RPMI8226 (cell line): ENCODE results near the gene CTAGE9.
"Not testable (repeated sequence)": the region's sequence is repeated elsewhere in the genome, so short reads cannot be mapped to it uniquely, and the experiment has no call there.

Experiments
- DNase-seq: peaks from one replicate; pipeline ENCODE4 v3.0.0-alpha.2; 2015

CTAGE9 gene, protein sequence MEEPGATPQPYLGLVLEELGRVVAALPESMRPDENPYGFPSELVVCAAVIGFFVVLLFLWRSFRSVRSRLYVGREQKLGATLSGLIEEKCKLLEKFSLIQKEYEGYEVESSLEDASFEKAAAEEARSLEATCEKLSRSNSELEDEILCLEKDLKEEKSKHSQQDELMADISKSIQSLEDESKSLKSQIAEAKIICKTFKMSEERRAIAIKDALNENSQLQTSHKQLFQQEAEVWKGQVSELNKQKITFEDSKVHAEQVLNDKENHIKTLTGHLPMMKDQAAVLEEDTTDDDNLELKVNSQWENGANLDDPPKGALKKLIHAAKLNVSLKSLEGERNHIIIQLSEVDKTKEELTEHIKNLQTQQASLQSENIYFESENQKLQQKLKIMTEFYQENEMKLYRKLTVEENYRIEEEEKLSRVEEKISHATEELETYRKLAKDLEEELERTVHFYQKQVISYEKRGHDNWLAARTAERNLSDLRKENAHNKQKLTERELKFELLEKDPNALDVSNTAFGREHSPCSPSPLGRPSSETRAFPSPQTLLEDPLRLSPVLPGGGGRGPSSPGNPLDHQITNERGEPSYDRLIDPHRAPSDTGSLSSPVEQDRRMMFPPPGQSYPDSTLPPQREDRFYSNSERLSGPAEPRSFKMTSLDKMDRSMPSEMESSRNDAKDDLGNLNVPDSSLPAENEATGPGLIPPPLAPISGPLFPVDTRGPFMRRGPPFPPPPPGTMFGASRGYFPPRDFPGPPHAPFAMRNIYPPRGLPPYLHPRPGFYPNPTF

DNA sequence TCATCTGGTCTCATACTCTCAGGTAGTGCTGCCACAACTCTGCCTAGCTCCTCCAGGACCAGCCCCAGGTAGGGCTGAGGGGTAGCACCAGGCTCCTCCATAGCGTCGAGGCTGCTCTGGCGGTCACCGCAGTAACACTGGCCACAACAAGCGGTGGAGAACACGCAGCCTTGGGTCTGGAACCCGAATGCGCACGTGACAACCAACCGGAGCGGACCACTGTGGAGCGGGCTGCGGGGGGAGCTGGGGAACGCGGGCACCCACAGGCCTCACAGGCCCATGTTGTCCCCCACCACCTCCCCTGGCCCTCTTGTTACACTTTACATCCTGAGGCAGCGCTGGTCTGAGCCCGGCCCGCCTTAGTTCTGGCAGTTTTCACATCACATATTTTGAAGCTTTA is at the start of gene CTAGE9:
TSS of gene CTAGE9 (minus strand) at position 101 of the 400 bp plus-strand sequence. CDS start at position 101, 0 bp downstream.
- not testable (repeated sequence) for DNase-seq

DNA sequence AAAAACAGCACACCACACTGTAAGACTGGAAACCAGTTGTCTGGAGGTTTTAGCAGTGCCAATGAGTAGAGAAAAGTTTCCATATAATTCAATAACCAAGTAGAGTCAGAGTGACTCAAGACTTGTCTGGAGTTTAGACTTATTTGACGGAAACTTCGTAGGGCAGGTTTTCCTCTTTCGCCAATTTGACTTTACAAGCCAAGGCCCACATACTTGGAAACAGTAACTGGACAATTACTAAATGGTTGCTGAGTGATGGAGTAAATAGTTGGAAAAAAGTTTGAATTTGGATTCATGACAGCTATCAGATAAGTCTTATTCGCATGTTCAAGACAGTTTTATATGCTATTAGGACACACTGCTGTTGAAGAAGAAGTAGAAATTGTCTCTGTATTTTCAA is 48.1 kb upstream of the CTAGE9 start:
- DNase-seq, result no peak

DNA sequence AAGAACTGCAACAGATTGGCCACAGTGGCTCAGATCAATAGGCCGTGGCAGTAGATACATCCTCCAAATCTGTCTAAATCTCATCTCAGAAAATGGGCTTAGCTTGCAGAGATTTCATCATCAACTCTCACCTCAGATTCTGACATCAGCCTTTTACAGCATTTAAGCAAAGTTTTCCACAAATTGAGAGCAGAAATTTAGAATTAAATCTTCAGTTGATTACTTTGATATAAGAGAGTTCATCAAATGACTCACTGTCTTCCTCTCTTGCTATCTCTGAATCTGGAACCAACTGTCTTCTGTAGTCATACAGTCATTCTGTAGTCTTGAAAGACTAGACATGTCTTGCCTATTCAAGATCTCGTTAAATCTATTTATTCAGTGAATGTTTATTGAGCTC is 45.2 kb upstream of the CTAGE9 start:
- DNase-seq, result no peak

DNA sequence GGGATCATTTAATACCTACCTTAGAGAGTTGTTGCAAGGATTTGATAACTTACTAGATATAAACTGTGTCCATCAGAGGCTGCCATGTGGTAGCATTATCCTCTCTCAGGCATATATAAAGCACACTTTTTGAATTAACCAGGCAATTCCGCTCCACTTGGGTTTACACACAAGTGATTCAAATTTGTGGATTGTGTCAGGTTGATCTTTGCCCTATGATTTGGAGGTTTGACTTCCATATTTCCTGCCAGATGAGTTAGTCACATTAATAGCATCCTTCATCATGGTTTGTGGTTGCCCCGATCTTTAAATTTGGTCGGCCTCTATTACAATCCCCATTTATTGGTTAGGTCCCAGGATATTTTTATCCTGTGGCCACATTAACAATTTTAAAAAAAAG is 44.8 kb upstream of the CTAGE9 start:
- no peak for DNase-seq

DNA sequence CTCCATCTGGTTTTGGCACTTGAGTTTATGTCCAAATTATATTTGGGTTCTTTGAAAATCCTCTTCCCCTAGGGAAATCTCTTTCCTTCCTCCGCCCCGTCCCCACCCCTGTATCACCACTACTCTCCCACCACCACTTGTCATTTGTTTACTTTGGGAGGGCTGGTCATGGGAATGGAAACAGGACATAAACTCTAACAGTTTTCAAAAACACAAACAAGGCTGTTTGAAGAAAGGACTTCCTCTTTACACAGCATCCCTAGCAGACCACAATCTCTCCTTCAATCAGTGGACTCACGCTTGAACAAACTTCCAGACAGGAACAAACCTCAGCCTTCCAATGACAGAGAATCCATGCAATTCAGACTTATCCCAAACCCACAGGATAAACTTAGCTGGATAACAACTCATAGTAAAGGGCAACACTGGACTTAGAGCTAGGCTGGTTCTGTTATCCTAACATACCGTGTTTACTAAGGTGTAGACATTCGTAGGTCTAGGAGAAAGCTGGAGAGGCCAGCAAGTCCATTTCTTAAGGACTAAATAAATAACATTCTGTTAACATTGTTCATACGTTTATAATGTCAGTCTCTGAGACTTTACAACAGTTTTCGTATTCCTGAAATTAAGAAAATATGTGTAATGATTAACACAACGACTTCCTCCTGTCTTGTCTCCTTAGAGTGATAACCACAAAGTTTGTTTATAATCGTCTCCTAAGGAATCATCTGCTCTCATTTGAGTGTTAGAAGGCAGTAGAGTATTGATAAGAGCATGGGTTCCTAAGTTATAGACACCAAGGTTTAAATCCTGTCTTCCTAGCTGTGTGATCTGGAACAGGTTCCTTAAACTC is 44.1 kb upstream of the CTAGE9 start:
- no peak for DNase-seq

DNA sequence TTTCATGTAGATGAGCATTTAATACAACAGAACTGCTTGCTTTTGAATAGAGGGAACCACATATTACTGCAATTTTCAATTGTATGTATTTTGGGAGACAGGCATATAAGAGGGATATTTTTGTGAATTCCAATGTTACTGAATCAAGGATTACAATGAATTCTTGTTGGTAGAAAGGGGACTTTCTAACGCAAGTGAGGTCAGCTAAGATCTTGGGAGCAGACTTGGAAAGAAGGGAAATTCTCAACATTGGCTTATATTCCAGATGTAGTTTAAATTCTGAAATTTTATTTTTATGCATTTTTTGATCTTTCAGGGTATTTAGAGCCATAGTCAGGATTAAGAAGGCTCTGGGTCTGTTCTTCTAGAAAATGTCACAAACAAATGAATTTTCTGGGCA is 43.3 kb upstream of the CTAGE9 start:
- DNase-seq, result no peak

DNA sequence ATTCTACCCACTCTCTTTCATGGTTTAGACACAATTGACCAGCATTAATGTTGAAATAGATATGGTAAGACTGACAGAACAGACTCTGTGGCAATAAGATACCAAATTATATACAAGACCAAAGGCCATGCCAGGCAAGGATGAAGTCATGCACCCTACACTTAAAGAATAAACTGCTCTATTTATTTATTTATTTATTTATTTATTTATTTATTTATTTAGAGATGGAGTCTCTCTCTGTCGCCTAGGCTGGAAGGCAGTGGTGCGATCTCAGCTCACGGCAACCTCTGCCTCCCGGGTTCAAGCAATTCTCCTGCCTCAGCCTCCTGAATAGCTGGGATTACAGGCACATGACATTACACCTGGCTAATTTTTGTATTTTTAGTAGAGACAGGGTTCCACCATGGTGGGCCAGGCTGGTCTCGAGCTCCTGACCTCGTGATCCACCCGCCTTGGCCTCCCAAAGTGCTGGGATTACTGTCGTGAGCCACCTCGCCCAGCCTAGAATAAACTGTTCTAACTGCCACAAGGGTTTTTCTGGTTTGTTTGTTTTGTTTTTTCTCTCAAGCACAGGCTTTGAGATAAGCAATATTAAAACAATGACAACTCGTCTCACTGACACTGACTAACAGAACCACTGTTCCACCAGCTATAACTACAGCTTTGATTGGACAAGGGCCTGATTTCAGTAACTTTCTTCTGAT is 40.3 kb upstream of the CTAGE9 start:
- not testable (repeated sequence) for DNase-seq

DNA sequence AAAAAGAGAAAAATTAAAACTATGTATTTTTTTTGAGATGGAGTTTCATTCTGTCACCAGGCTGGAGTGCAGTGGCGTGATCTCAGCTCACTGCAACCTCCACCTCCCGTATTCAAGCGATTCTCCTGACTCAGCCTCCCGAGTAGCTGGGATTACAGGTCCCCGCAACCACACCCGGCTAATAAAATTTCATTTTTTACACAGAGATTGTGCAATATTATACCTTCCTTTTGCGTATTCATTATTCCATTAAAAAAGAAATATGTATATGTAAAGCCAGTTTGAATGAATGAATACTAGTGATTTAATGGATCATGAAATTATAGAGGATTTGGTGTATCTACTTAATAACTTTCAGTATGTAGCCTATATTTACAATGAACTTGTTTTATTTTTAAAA is 38.2 kb upstream of the CTAGE9 start:
- no peak for DNase-seq

DNA sequence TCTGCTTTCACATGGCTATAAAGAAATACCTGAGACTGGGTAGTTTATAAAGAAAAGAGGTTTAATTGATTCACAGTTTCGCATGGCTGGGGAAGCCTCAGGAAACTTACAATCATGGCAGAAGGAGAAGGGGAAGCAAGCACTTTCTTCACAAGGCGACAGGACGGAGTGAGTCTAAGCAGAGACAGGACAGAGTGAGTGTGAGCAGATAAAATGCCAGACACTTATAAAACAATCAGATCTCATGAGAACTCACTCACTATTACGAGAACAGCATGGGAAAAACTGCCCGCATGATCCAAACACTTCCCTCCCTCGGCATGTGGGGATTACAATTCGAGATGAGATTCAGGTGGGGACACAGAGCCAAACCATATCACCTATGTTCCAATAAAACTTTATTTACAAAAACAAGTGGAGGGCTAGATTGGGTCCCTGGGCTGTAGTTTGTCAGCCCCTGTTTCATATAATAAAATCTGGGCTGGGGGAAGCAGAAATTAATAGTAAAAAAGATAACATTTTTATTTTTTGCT is 37.1 kb upstream of the CTAGE9 start:
- no peak for DNase-seq

DNA sequence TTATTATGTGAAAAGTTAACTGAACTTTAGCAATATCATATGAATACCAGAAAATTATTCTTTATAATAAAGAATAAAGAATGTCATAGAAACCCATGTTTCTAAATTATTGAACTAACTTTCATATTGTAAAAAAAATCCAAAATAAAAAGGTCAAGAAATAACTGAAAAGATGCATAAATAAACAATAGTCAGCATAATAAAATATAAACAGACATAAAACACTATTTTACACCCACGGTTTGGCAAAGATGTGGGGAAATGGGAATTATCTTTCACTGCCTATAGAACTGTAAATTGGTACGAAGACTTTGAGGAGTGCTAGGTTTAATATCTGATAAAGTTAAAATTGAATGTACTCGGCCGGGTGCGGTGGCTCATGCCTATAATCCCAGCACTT is 34.7 kb upstream of the CTAGE9 start:
- DNase-seq, result no peak

DNA sequence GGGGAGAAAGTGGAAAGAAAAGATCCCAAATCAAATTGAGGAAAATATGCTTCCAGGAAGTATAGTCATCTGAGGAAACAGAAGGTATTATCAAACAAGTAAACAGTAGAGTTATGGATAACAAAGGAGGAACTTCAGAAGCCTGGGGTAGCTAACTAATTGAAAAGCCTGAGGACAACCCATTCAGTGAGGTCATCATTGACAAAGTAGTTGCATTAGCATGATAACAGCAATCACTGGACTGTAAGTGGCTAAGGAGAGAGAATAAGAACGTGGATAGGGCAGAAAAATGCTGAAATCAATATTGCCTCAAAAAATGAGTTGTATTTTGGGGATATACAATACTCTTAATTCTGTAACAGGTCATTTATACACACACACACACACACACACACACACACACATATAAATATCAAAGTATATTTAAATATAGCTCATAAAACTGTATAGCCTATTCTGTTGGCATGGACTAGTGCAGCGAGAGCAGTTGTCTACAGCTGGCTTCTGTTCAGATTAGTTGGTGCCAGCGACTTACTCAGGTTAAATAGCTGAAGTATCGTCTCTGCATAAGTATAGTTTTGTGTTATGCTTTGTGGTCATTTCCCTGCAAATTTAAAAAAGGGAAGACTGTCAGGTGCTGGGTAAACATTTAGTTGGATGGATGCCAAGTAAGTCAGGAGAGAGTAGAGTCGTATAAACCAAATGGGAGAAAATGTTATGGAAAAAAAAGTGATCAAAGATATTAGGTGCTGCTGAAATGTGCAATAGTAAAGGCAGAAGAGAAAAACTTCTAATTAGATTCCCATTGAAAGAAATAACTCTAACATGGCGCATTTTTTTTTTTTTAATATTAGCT is 33.8 kb upstream of the CTAGE9 start:
- DNase-seq, result no peak

DNA sequence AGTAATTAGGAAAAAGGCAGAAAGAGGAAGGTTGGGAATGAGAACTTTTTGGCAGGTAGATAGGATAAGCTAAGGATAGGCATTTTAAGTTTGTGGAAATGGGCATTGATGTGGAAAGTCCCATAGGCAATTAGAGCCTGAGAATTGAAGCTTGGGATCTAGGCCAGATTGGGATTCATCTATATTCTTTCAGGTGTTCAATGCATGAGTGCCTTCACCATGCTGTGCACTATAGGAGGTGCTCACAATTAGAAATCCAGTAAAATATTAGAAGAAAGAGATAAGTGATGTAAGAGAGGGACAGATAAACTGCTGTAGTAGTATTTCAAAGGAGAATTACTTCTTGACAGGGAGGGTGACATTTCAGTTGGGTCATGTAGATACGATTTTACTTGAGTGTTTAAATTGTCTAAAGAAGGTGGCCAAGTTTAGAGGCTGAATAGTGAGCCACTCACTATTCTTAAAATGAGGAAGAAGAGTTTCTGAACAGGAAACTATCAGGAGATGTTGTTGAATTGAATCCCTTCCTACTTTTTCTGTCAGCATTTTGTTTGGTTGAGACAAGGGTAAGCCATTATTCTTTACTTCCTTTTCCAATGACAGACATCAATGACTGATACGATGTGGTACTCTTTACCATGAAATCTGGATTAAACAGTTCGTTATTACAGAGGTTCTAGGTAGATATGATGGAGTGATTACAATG is 31.0 kb upstream of the CTAGE9 start:
- no peak for DNase-seq

DNA sequence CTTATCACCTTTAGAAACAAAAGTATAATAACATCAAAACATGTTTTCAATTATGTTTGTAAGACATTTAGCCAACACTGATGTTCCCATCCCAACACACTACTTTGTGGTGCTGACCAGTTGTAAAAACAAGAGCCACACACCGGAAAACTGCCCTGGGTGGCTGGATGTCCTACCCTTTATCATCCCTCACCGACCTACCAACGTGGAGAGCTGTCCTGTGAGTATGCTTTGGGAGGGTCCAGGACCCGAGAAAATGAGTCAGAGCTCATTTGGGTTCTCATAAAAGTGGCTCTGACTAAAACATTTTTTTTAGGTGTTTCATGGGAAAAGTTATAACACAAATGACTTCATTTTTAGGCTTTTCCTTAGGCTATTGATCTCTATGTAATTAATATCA is 29.3 kb upstream of the CTAGE9 start:
- no peak for DNase-seq

DNA sequence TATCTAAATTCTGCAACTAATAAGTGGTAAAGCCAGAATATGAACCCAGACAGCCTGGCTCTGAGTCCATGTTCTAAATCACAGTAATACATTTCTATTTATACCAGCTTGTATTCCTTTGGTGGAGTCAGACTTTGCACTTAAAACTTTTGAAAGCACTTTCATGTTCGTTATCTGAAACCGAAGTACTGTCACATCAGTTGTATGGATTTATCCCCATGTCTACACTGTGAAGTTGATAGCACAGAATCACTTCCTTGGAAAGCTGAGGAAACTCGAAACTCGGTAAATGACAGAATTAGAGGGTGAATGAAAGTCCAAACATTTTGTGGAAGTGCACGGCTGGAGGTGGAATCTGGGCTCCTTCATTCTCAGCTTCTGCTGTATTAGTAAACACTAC is 28.3 kb upstream of the CTAGE9 start:
- no peak for DNase-seq

DNA sequence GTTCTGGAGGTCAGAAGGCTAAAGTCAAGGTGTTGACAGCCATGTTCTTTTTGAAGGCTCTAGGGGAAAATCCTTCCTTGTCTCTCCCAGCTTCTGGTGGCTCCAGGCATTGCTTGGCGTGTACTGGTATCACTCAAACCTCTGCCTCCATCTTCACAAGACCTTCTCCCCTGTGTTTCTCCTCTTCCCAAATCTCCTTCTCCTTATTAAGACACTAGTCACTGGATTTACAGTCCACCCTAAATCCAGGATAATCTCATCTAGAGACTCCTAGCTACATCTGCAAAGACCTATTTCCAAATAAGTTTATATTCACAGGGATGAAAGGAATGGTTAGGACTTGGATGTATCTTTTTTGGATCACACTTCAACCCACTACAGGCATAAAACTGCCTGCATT is 26.0 kb upstream of the CTAGE9 start:
- no peak for DNase-seq

DNA sequence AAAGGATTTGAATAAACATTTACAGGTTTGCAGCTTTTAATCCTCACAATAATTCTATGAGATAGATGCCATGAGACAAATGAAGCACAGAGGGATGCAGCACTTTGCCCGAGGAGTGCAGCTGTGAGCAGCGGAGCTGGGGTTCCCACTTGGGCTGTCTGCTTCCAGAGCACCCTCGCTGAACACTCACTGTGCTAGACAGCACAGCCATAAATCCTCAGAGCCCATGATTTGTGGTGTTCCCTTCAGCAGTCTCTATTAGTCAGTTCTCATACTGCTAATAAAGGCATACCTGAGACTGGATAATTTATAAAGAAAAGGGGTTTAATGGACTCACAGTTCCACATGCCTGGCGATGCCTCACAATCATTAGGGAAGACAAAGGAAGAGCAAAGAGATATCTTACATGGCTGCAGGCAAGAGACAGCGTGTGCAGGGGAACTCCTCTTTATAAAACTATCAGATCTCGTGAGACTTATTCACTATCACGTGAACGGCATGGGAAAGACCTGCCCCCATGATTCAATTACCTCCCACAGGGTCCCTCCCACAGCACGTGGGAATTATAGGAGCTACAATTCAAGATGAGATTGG is 25.3 kb upstream of the CTAGE9 start:
- DNase-seq, result no peak

DNA sequence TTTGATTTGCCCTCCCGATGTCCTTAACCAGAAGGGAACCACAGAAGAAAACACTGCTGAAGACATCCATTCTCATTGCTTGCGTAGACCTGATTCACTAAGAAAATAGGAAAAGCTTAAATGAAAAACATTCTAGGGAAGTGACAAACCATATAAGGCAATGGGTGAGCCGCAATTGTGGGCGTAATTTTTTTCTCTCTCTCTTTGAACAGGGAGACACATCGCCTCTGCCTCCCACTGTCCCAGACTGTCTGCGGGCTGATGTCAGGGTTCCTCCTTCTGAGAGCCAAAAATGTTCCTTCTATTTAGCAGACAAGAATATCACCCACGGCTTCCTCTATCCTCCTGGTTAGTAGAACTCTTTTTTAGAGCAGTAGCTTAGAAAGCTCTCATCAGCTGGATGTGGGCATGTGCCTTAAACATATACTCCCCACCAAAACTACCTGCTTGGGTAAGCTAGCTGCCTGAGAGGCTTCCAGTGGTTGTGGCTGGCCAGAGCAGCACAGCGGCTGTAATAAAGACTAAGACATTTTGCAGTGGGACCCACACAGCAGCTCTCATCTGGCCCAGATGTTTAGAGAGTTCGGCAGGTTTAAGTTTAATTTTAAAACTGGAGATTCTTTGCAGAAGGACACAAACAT is 22.7 kb upstream of the CTAGE9 start:
- no peak for DNase-seq

DNA sequence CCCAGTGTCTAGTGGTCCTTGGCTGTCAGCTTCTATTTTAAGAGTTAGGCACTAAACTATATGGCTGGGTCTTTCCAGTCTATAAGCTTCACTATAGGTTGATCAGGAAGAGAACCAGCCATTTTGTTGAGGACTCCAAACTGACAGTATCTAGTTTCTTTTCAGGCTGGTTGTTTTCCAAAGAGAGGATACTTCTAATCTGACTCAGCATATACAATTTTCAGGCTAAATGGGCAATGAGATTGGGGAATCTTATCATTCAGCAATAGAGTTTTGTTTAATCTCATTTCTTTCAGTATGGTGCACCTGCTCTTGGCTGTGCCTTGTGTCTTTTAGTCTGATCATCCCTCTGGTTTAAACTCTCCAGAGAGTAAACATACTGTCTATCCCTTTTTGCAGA is 20.4 kb upstream of the CTAGE9 start:
- no peak for DNase-seq

DNA sequence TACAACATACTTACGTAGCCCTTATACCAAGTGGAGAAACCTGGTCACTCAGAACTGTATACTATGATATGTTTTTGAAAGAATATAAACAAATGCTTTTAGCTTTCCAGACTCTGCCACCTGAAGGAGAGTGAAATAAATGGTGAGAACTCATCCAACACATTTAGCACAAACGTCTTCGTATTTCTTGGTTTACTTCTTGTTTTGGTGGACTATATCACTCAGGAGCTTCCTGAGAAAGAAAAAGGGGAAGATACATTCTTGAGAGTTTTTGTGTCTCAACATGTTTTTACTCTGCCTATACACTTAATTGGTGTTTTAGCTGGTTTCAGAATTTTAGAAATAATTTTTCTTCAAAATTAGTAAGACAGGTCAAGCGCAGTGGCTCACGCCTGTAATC is 19.4 kb upstream of the CTAGE9 start:
- no peak for DNase-seq

DNA sequence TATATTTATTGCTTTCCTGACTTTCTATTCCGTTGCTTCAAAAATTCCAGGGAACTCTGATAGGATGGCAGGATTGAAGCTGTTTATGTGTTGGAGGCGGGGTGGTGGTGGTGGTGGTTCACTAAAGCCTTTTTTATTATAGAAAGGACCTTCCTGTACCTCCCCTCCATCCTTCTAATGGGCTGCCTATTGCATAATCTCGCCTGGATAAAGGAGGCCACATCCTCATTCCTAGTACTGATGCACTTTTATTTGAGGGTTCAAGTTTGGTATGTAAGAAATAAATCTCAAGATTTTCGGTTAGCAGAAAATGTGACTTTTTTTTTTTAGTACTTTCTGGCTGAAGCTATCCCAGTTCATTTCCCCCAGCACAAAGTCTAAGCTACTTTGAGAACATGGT is 18.7 kb upstream of the CTAGE9 start:
- no peak for DNase-seq
